ENCODE data around the gene CDC40.

CDC40 gene

DNA sequence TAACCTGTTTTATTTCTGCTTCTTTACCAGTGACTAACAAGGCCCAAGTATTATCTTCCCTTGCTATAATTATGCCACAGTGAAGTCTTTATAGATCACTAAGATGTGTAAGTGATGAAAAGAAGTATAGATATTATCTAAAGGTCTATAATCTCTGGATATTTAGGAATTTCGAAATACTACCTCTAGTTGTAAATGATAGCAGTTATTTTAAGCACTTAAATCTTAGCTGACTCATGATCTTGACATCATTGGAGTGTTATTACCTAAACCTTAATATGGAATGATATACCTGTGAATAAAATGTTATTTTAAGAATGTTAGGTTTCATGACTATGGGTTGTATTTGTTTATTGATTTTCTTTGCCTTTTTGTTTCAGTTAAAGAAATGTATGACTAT lies 31.5 kb downstream of the CDC40 start:
- no peak overlapping the region for H2AFZ ChIP-seq (ENCODE audit: low read depth, low read length)
- H3K27me3 ChIP-seq (ENCODE audit: insufficient read depth, low read length, poor library complexity) = no peaks in the 10 kb centered on the region
- no peak overlapping the region for H3K4me3 ChIP-seq (ENCODE audit: low read depth in 1 of 2, low read length in 2 of 2)
- H4K20me1 ChIP-seq (ENCODE audit: insufficient read depth, low read length) = no peaks in the 10 kb centered on the region
- no peak overlapping the region for H3K9ac ChIP-seq (ENCODE audit: low read depth, low read length)
- no peak for DNase-seq
- H3K9me3 ChIP-seq (ENCODE audit: insufficient read depth, low read length, severe bottlenecking) = no peaks in the 10 kb centered on the region
- H3K79me2 ChIP-seq (ENCODE audit: insufficient read depth, low read length) = no peaks in the 10 kb centered on the region
- no peak overlapping the region for H3K27ac ChIP-seq (ENCODE audit: low read length)
- H3K4me2 ChIP-seq (ENCODE audit: insufficient read depth, low read length) = no peak overlapping the region
- H3K4me1 ChIP-seq (ENCODE audit: insufficient read depth, low read length) = no peaks in the 10 kb centered on the region
- TF ChIP-seq EZH2 (IDR thresholded peaks at IDR 0.05; ENCODE audit: borderline replicate concordance, low read depth, low read length, severe bottlenecking) = no peak
- no peak for TF ChIP-seq CTCF (IDR thresholded peaks at IDR 0.05; ENCODE audit: borderline replicate concordance, extremely low read depth, low read length, poor library complexity, severe bottlenecking)
- peaks cover 63% of the 10 kb centered on the region for H3K36me3 ChIP-seq (ENCODE audit: insufficient read depth, low read length)
- ATAC-seq (ENCODE audit: insufficient read depth, low read depth) = no peak

- no peaks in the 10 kb centered on the region for H3K79me2 ChIP-seq (ENCODE audit: insufficient read depth, low read length)
- H3K9me3 ChIP-seq (ENCODE audit: insufficient read depth, low read length, severe bottlenecking) = no peaks in the 10 kb centered on the region
- H2AFZ ChIP-seq (ENCODE audit: low read depth, low read length) = no peak overlapping the region
- DNase-seq = no peak
- H3K27ac ChIP-seq (ENCODE audit: low read length) = no peak overlapping the region
- H3K4me1 ChIP-seq (ENCODE audit: insufficient read depth, low read length) = no peaks in the 10 kb centered on the region
- no peak for TF ChIP-seq EZH2 (IDR thresholded peaks at IDR 0.05; ENCODE audit: borderline replicate concordance, low read depth, low read length, severe bottlenecking)
- no peak for TF ChIP-seq CTCF (IDR thresholded peaks at IDR 0.05; ENCODE audit: borderline replicate concordance, extremely low read depth, low read length, poor library complexity, severe bottlenecking)
- H3K9ac ChIP-seq (ENCODE audit: low read depth, low read length) = no peak overlapping the region
- H3K4me2 ChIP-seq (ENCODE audit: insufficient read depth, low read length) = no peak overlapping the region
- H4K20me1 ChIP-seq (ENCODE audit: insufficient read depth, low read length) = no peaks in the 10 kb centered on the region
- H3K36me3 ChIP-seq (ENCODE audit: insufficient read depth, low read length) = peaks cover 87% of the 10 kb centered on the region
- no peak overlapping the region for H3K4me3 ChIP-seq (ENCODE audit: low read depth in 1 of 2, low read length in 2 of 2)
- no peak for ATAC-seq (ENCODE audit: insufficient read depth, low read depth)
- H3K27me3 ChIP-seq (ENCODE audit: insufficient read depth, low read length, poor library complexity) = no peaks in the 10 kb centered on the region
Observed at GRCh38 chr6:110214338-110214737, 34.1 kb downstream of the CDC40 start.

- Histone ChIP-seq H3K27me3 (ENCODE audit: insufficient read depth, low read length, poor library complexity) (no peaks in the 10 kb centered on the region), H3K36me3 (ENCODE audit: insufficient read depth, low read length) (peaks cover 90% of the 10 kb centered on the region), H2AFZ (ENCODE audit: low read depth, low read length) (no peak overlapping the region), H3K9ac (ENCODE audit: low read depth, low read length) (no peak overlapping the region), H3K4me3 (ENCODE audit: low read depth in 1 of 2, low read length in 2 of 2) (no peak overlapping the region), H3K4me1 (ENCODE audit: insufficient read depth, low read length) (no peaks in the 10 kb centered on the region), H3K27ac (ENCODE audit: low read length) (no peak overlapping the region), H3K79me2 (ENCODE audit: insufficient read depth, low read length) (no peaks in the 10 kb centered on the region), H3K9me3 (ENCODE audit: insufficient read depth, low read length, severe bottlenecking) (no peaks in the 10 kb centered on the region), H4K20me1 (ENCODE audit: insufficient read depth, low read length) (no peaks in the 10 kb centered on the region), H3K4me2 (ENCODE audit: insufficient read depth, low read length) (no peak overlapping the region)
- TF ChIP-seq CTCF (IDR thresholded peaks at IDR 0.05; ENCODE audit: borderline replicate concordance, extremely low read depth, low read length, poor library complexity, severe bottlenecking) = no peak
- TF ChIP-seq EZH2 (IDR thresholded peaks at IDR 0.05; ENCODE audit: borderline replicate concordance, low read depth, low read length, severe bottlenecking) = no peak
- no peak for DNase-seq
- no peak for ATAC-seq (ENCODE audit: insufficient read depth, low read depth)
Observed at GRCh38 chr6:110216140-110216539, 35.9 kb downstream of the CDC40 start.

DNA sequence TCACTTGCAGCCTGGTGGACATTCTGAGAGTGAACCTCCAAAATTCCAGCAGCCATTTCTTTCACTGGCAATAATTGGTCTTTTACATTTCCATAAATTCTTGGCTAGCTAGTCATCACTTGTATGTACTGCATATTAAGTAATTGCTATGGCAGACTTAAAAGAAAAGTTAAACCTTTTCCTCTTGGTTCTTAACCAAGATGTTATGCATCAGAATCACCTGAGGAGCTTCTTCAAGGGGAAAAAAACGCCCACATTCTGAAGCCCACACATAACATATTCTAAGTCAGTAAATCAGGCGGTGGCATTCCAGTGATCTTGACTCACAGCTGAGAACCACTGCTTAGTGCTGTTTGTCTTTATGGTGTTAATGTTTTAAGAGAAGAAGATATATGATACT lies 37.0 kb downstream of the CDC40 start:
- no peak overlapping the region for H3K4me3 ChIP-seq (ENCODE audit: low read depth in 1 of 2, low read length in 2 of 2)
- H3K4me2 ChIP-seq (ENCODE audit: insufficient read depth, low read length) = no peak overlapping the region
- TF ChIP-seq EZH2 (IDR thresholded peaks at IDR 0.05; ENCODE audit: borderline replicate concordance, low read depth, low read length, severe bottlenecking) (no peak), CTCF (IDR thresholded peaks at IDR 0.05; ENCODE audit: borderline replicate concordance, extremely low read depth, low read length, poor library complexity, severe bottlenecking) (no peak)
- H4K20me1 ChIP-seq (ENCODE audit: insufficient read depth, low read length) = no peaks in the 10 kb centered on the region
- no peaks in the 10 kb centered on the region for H3K27me3 ChIP-seq (ENCODE audit: insufficient read depth, low read length, poor library complexity)
- H3K36me3 ChIP-seq (ENCODE audit: insufficient read depth, low read length) = peaks cover 86% of the 10 kb centered on the region
- no peaks in the 10 kb centered on the region for H3K4me1 ChIP-seq (ENCODE audit: insufficient read depth, low read length)
- ATAC-seq (ENCODE audit: insufficient read depth, low read depth) (no peak), DNase-seq (no peak)
- H3K27ac ChIP-seq (ENCODE audit: low read length) = no peak overlapping the region
- H3K9me3 ChIP-seq (ENCODE audit: insufficient read depth, low read length, severe bottlenecking) = no peaks in the 10 kb centered on the region
- no peak overlapping the region for H2AFZ ChIP-seq (ENCODE audit: low read depth, low read length)
- H3K79me2 ChIP-seq (ENCODE audit: insufficient read depth, low read length) = no peaks in the 10 kb centered on the region
- H3K9ac ChIP-seq (ENCODE audit: low read depth, low read length) = no peak overlapping the region

Data from DND-41 (cell line).